OCI-LY1 (cell line): Measurements from ENCODE around the gene MXRA7.
"Not testable (repeated sequence)": the region's sequence is repeated elsewhere in the genome, so short reads cannot be mapped to it uniquely, and the experiment has no call there.

Experiments
- EZH2 ChIP-seq: fragments of 200-600 bp; sonication (generic), shearing (Covaris generic); IDR thresholded peaks from 2 replicates; pipeline ENCODE4 v1.8.0; 2017; ENCODE audit warnings: borderline replicate concordance, mixed run types, mild to moderate bottlenecking, antibody characterized with exemption, low read length, moderate library complexity, mixed read lengths
- TF ChIP-seq, protein P1 (sequence below): fragments of 200-600 bp; sonication (generic), shearing (Covaris generic); IDR thresholded peaks from 2 replicates; pipeline ENCODE4 v1.5.1; 2017; ENCODE audit warnings: mild to moderate bottlenecking, antibody characterized with exemption, low read length, moderate library complexity, mixed read lengths

DNA sequence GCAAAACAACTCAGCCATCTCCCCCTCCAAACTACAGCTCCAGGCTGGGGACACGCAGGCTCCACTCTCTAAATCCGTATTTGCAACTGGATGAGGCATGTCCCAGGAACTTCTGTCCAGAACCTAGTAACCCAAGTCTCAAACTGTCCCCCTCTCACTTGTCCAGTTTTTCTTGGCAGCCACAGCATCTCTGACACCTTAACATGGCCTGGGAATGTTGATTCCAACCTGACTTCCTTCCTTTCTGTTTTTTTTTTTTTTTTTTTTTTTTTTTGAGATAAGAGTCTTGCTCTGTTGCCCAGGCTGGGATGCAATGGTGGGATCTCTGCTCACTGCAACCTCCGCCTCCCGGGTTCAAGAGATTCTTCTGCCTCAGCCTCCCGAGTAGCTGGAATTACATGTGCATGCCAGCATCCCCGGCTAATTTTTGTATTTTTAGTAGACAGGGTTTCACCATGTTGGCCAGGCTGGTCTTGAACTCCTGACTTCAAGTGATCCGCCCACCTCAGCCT lies 12.2 kb downstream of the MXRA7 start:
- not testable (repeated sequence) for TF ChIP-seq EZH2
- TF ChIP-seq, protein P1, sequence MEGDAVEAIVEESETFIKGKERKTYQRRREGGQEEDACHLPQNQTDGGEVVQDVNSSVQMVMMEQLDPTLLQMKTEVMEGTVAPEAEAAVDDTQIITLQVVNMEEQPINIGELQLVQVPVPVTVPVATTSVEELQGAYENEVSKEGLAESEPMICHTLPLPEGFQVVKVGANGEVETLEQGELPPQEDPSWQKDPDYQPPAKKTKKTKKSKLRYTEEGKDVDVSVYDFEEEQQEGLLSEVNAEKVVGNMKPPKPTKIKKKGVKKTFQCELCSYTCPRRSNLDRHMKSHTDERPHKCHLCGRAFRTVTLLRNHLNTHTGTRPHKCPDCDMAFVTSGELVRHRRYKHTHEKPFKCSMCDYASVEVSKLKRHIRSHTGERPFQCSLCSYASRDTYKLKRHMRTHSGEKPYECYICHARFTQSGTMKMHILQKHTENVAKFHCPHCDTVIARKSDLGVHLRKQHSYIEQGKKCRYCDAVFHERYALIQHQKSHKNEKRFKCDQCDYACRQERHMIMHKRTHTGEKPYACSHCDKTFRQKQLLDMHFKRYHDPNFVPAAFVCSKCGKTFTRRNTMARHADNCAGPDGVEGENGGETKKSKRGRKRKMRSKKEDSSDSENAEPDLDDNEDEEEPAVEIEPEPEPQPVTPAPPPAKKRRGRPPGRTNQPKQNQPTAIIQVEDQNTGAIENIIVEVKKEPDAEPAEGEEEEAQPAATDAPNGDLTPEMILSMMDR, result not testable (repeated sequence)
